WTC11 (cell line): ENCODE measurements around the gene SYNPO2. TPM values are rescaled to one million over a fixed set of nuclear protein-coding genes. Genes with fewer than 3 reads are reported as not detected.

Source experiments
- ATAC-seq: fragments of 200-7000 bp; cut with Tn5 transposase; 2 replicates; pipeline ENCODE4 v1.10.0; 2021; ENCODE audit warnings: mild to moderate bottlenecking, moderate library complexity
- CTCF ChIA-PET: fragments of 300-600 bp; sonication (Branson Sonifier 250); formaldehyde crosslinking; loops from one replicate; lab custom pipeline; 2021; ENCODE audit warnings: antibody characterized with exemption; lab: Charles Lee
- POLR2A ChIA-PET: fragments of 350-600 bp; sonication (Branson Sonifier 250); formaldehyde crosslinking; loops from one replicate; lab custom pipeline; 2021; ENCODE audit warnings: antibody characterized with exemption; lab: Charles Lee
- DNase-seq: peaks from one replicate; pipeline ENCODE4 v3.0.0; 2021; ENCODE audit warnings: low spot score
- H3K27ac Mint-ChIP-seq: 2 replicates; pipeline ENCODE4 v1.8.0; 2021; ENCODE audit warnings: mixed read lengths
- H3K27me3 Mint-ChIP-seq: 2 replicates; pipeline ENCODE4 v1.8.0; 2021; ENCODE audit warnings: low read depth, mild to moderate bottlenecking, moderate library complexity, mixed read lengths
- H3K36me3 Mint-ChIP-seq: 2 replicates; pipeline ENCODE4 v1.8.0; 2021; ENCODE audit warnings: mixed read lengths
- H3K4me1 Mint-ChIP-seq: 2 replicates; pipeline ENCODE4 v1.8.0; 2022; ENCODE audit warnings: mixed read lengths
- H3K4me3 Mint-ChIP-seq: 2 replicates; pipeline ENCODE4 v1.8.0; 2021; ENCODE audit warnings: mild to moderate bottlenecking, moderate library complexity, mixed read lengths
- H3K9me3 Mint-ChIP-seq: 2 replicates; pipeline ENCODE4 v1.8.0; 2021; ENCODE audit warnings: mixed read lengths
- GABPB1 ChIP-seq: sonication (generic); formaldehyde crosslinking; IDR thresholded peaks from 2 replicates; pipeline ENCODE4 v1.8.1; 2023; ENCODE audit warnings: mild to moderate bottlenecking, missing genetic modification reagents
- MLX ChIP-seq: sonication (generic); formaldehyde crosslinking; IDR thresholded peaks from 2 replicates; pipeline ENCODE4 v1.8.1; 2023; ENCODE audit warnings: mild to moderate bottlenecking, missing genetic modification reagents, moderate library complexity
- MYBL2 ChIP-seq: sonication (generic); formaldehyde crosslinking; IDR thresholded peaks from 2 replicates; pipeline ENCODE4 v1.8.1; 2023; ENCODE audit warnings: mild to moderate bottlenecking, moderate library complexity, missing genetic modification reagents
- NFYB ChIP-seq: sonication (generic); formaldehyde crosslinking; conservative IDR thresholded peaks from 2 replicates; pipeline ENCODE4 v1.8.0; 2022; ENCODE audit warnings: low read depth, missing genetic modification reagents
- PRDM15 ChIP-seq: sonication (generic); formaldehyde crosslinking; IDR thresholded peaks from 2 replicates; pipeline ENCODE4 v1.8.0; 2022; ENCODE audit warnings: missing genetic modification reagents
- STAT6 ChIP-seq: sonication (generic); formaldehyde crosslinking; conservative IDR thresholded peaks from 2 replicates; pipeline ENCODE4 v1.8.1; 2023; ENCODE audit warnings: mild to moderate bottlenecking, low read depth, missing genetic modification reagents, moderate library complexity
- TP53 ChIP-seq: sonication (generic); formaldehyde crosslinking; IDR thresholded peaks from 2 replicates; pipeline ENCODE4 v1.8.1; 2023; ENCODE audit warnings: mild to moderate bottlenecking, missing genetic modification reagents
- USF1 ChIP-seq: sonication (generic); formaldehyde crosslinking; IDR thresholded peaks from 2 replicates; pipeline ENCODE4 v1.8.0; 2022; ENCODE audit warnings: mild to moderate bottlenecking, missing genetic modification reagents
- ZBTB21 ChIP-seq: sonication (generic); formaldehyde crosslinking; IDR thresholded peaks from 2 replicates; pipeline ENCODE4 v1.8.1; 2023; ENCODE audit warnings: mild to moderate bottlenecking, missing genetic modification reagents, borderline replicate concordance
- ZBTB43 ChIP-seq: sonication (generic); formaldehyde crosslinking; IDR thresholded peaks from 2 replicates; pipeline ENCODE4 v1.8.1; 2023; ENCODE audit warnings: mild to moderate bottlenecking, missing genetic modification reagents
- ZNF219 ChIP-seq: sonication (generic); formaldehyde crosslinking; IDR thresholded peaks from 2 replicates; pipeline ENCODE4 v1.8.0; 2023; ENCODE audit warnings: missing genetic modification reagents, mild to moderate bottlenecking, borderline replicate concordance
- ZNF232 ChIP-seq: sonication (generic); formaldehyde crosslinking; IDR thresholded peaks from 2 replicates; pipeline ENCODE4 v1.8.0; 2022; ENCODE audit warnings: mild to moderate bottlenecking, missing genetic modification reagents
- total RNA-seq: library from RNA; stranded (reverse); gene quantifications from 3 replicates; pipeline ENCODE4 v1.2.3, GENCODE V29; 2021

The SYNPO2 gene
- total RNA-seq, 1 experiment from 2014 or later = 1.9 TPM

- ChIA-PET POLR2A (no interaction called here), CTCF (no interaction called here)
- ATAC-seq (no peak), DNase-seq (no peak)
- H3K27ac Mint-ChIP-seq = no peak overlapping the region; the same call in 1 of the 2 replicates
- peaks cover 5% of the 10 kb centered on the region for H3K4me1 Mint-ChIP-seq
- TF ChIP-seq ZBTB43 (no peak), ZNF219 (CRISPR knock-in tag) (no peak), TP53 (CRISPR knock-in tag) (no peak), STAT6 (CRISPR knock-in tag) (no peak)
- H3K27me3 Mint-ChIP-seq = no peaks in the 10 kb centered on the region; the same call in 1 of the 2 replicates
- H3K36me3 Mint-ChIP-seq = no peaks in the 10 kb centered on the region
- no peak overlapping the region for H3K4me3 Mint-ChIP-seq
- no peaks in the 10 kb centered on the region; the same call in 1 of the 2 replicates for H3K9me3 Mint-ChIP-seq
Measured at GRCh38 chr4:119093042-119093827, 204.6 kb downstream of the SYNPO2 start.

GRCh38 chr4:119097282-119097900 lies 208.7 kb downstream of the SYNPO2 start:
- ATAC-seq = no peak
- H3K4me1 Mint-ChIP-seq = peaks cover 13% of the 10 kb centered on the region
- POLR2A ChIA-PET = no interaction called here
- no peak overlapping the region for H3K27ac Mint-ChIP-seq
- DNase-seq = no peak
- CTCF ChIA-PET = no interaction called here
- H3K27me3 Mint-ChIP-seq = no peaks in the 10 kb centered on the region; the same call in 1 of the 2 replicates
- TF ChIP-seq MLX (CRISPR knock-in tag) (no peak), PRDM15 (no peak), USF1 (CRISPR knock-in tag) (no peak), ZBTB21 (no peak), GABPB1 (CRISPR knock-in tag) (no peak), NFYB (CRISPR knock-in tag) (no peak), ZNF232 (CRISPR knock-in tag) (no peak), MYBL2 (no peak)
- H3K9me3 Mint-ChIP-seq = no peaks in the 10 kb centered on the region
- H3K4me3 Mint-ChIP-seq = no peak overlapping the region
- no peaks in the 10 kb centered on the region for H3K36me3 Mint-ChIP-seq
